Nucleus accumbens (tissue), 56 donors: ENCODE data around the gene PNPLA8.
A peak's percentile ranks its signal among the peaks of the same experiment; 100 is the strongest.
"Not testable (repeated sequence)": the region's sequence is repeated elsewhere in the genome, so short reads cannot be mapped to it uniquely, and the experiment has no call there.

ENCODE experiments used
- DNase-seq, 56 donors: peaks; one replicate each; lab custom pipeline; 2025; lab: John Stamatoyannopoulos, UW

Gene PNPLA8

GRCh38 chr7:108525985-108526767, at the start of gene PNPLA8:
PNPLA8 (minus strand) TSS chr7:108526135; CDS start chr7:108515491, 10,644 bp downstream.
- DNase-seq = peak; percentile 94 to 100 (median 100)

GRCh38 chr7:108575156-108575555, 49.2 kb upstream of the PNPLA8 start:
- no peak for DNase-seq

GRCh38 chr7:108572480-108572879, 46.5 kb upstream of the PNPLA8 start:
- no peak for DNase-seq

- DNase-seq = peak in 27 of 56 donors; percentile 9 to 60 (median 36)
Measured at GRCh38 chr7:108570146-108570755, 44.3 kb upstream of the PNPLA8 start.

GRCh38 chr7:108569381-108570145, 43.6 kb upstream of the PNPLA8 start, which contains the start of the genes DNAJB9 and THAP5:
DNAJB9 (plus strand) TSS chr7:108569874; CDS start chr7:108571727, 1,853 bp downstream.
THAP5 (minus strand) TSS chr7:108569706; CDS start chr7:108569569, 137 bp downstream.
- peak; percentile 92 to 100 (median 99) for DNase-seq

GRCh38 chr7:108568801-108569380, 43.0 kb upstream of the PNPLA8 start:
- DNase-seq = peak in 3 of 56 donors; percentile 36 to 51 (median 47)

GRCh38 chr7:108565987-108566386, 40.1 kb upstream of the PNPLA8 start:
- no peak for DNase-seq

- DNase-seq = no peak
Measured at GRCh38 chr7:108561047-108561619, 35.2 kb upstream of the PNPLA8 start.

GRCh38 chr7:108559253-108559652, 33.3 kb upstream of the PNPLA8 start:
- no peak for DNase-seq

GRCh38 chr7:108557617-108558016, 31.7 kb upstream of the PNPLA8 start:
- no peak for DNase-seq

- no peak for DNase-seq
Measured at GRCh38 chr7:108557191-108557590, 31.3 kb upstream of the PNPLA8 start.

GRCh38 chr7:108556665-108557064, 30.7 kb upstream of the PNPLA8 start:
- DNase-seq = not testable (repeated sequence)

GRCh38 chr7:108548141-108548896, 22.4 kb upstream of the PNPLA8 start:
- DNase-seq = not testable (repeated sequence)

- DNase-seq = no peak
Measured at GRCh38 chr7:108541478-108541877, 15.5 kb upstream of the PNPLA8 start.

GRCh38 chr7:108538685-108539084, 12.8 kb upstream of the PNPLA8 start:
- not testable (repeated sequence) for DNase-seq

- not testable (repeated sequence) for DNase-seq
Measured at GRCh38 chr7:108538236-108538635, 12.3 kb upstream of the PNPLA8 start.

GRCh38 chr7:108537229-108537628, 11.3 kb upstream of the PNPLA8 start:
- DNase-seq = no peak

GRCh38 chr7:108535744-108536143, 9.8 kb upstream of the PNPLA8 start:
- no peak for DNase-seq

GRCh38 chr7:108535257-108535656, 9.3 kb upstream of the PNPLA8 start:
- DNase-seq = no peak
